Loucy (cell line): ENCODE data around the gene SERTAD3.

Experiments used
- EZH2phosphoT487 ChIP-seq: fragments of 200-600 bp; IDR thresholded peaks from 2 replicates; pipeline ENCODE4 v1.6.1; 2018; ENCODE audit warnings: antibody characterized with exemption, mild to moderate bottlenecking, moderate library complexity, borderline replicate concordance
- TF ChIP-seq, protein P1 (sequence below): fragments of 200-600 bp; sonication (generic); conservative IDR thresholded peaks from 2 replicates; pipeline ENCODE4 v1.5.1; 2014; ENCODE audit warnings: mild to moderate bottlenecking, antibody characterized with exemption, low read length

- TF ChIP-seq, protein P1, sequence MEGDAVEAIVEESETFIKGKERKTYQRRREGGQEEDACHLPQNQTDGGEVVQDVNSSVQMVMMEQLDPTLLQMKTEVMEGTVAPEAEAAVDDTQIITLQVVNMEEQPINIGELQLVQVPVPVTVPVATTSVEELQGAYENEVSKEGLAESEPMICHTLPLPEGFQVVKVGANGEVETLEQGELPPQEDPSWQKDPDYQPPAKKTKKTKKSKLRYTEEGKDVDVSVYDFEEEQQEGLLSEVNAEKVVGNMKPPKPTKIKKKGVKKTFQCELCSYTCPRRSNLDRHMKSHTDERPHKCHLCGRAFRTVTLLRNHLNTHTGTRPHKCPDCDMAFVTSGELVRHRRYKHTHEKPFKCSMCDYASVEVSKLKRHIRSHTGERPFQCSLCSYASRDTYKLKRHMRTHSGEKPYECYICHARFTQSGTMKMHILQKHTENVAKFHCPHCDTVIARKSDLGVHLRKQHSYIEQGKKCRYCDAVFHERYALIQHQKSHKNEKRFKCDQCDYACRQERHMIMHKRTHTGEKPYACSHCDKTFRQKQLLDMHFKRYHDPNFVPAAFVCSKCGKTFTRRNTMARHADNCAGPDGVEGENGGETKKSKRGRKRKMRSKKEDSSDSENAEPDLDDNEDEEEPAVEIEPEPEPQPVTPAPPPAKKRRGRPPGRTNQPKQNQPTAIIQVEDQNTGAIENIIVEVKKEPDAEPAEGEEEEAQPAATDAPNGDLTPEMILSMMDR: no peak
- no peak for TF ChIP-seq EZH2phosphoT487
These were observed 45.6 kb downstream of the SERTAD3 start for GRCh38 chr19:40398417-40399131.
